ENCODE results near the gene FOXJ3. TPM values are rescaled to one million over a fixed set of nuclear protein-coding genes. Genes with fewer than 3 reads are reported as not detected.

FOXJ3 gene
- total and polyA plus RNA-seq, 2 of the 8 experiments (the other 6 are each of a cell fraction or from before 2014, with no cell fraction given), result 48.6 to 51.9 TPM

- FAIRE-seq (no peak), DNase-seq (ENCODE audit: low read depth in 1 of 2, low spot score in 2 of 2) (no peak)
- Histone ChIP-seq H4K5ac (ENCODE audit: insufficient read length, low read depth, low read length) (no peak overlapping the region), H2BK5ac (ENCODE audit: low read depth, low read length) (no peak overlapping the region), H3K4me1 (replicated peaks in 1 of 4; ENCODE audit: control insufficient read depth in 3 of 4, insufficient read depth in 4 of 4, low read length in 3 of 4) (peaks cover 0 to 7% (median 2%) of the 10 kb centered on the region in 4 experiments; a peak in 2 of 7 replicates), H3K79me2 (ENCODE audit: control insufficient read depth in 1 of 2, insufficient read depth in 2 of 2, low read length in 2 of 2) (no peaks in the 10 kb centered on the region), H3K23me2 (ENCODE audit: low read depth, low read length) (peaks cover 3% of the 10 kb centered on the region; the same call in 1 of the 2 replicates), H3K4me3 (ENCODE audit: extremely low read depth in 1 of 4, insufficient read depth in 2 of 4, low read depth in 3 of 4, low read length in 4 of 4) (no peak overlapping the region), H4K20me1 (replicated peaks in 1 of 2; ENCODE audit: control insufficient read depth in 1 of 2, insufficient read depth in 2 of 2, low read length in 2 of 2) (no peaks in the 10 kb centered on the region), H3K56ac (replicated peaks; ENCODE audit: insufficient read length, low read depth, low read length) (no peak overlapping the region), H3K23ac (ENCODE audit: insufficient read length) (no peak overlapping the region), H3K4me2 (ENCODE audit: insufficient read depth in 1 of 2, low read depth in 2 of 2, low read length in 2 of 2) (no peak overlapping the region), H2BK120ac (replicated peaks; ENCODE audit: low read depth, low read length) (no peak overlapping the region), H3K36me3 (ENCODE audit: control insufficient read depth in 2 of 4, insufficient read depth in 4 of 4, low read length in 3 of 4) (no peaks in the 10 kb centered on the region; a peak in 1 of 8 replicates), H2AK5ac (ENCODE audit: low read depth, low read length) (no peak overlapping the region), H3K79me1 (ENCODE audit: low read depth, low read length) (no peaks in the 10 kb centered on the region), H3K18ac (ENCODE audit: extremely low read depth, low read length) (no peak overlapping the region), H3K27ac (ENCODE audit: low read depth, low read length) (no peak overlapping the region), H4K91ac (replicated peaks; ENCODE audit: insufficient read length, low read length) (no peak overlapping the region), H3K4ac (replicated peaks; ENCODE audit: insufficient read length, low read depth, low read length) (no peak overlapping the region), H4K8ac (ENCODE audit: extremely low read depth, insufficient read depth, low read length) (0 out of 2 replicates have a peak overlapping the region, but pooled peaks have one; percentile 7), H3K9ac (replicated peaks in 1 of 4; ENCODE audit: extremely low read depth in 1 of 4, low read depth in 3 of 4, low read length in 3 of 4) (no peak overlapping the region), H2BK20ac (ENCODE audit: low read length) (no peak overlapping the region), H3K27me3 (replicated peaks in 1 of 4; ENCODE audit: control insufficient read depth in 3 of 4, extremely low read depth in 1 of 4, insufficient read depth in 3 of 4, low read length in 3 of 4) (no peaks in the 10 kb centered on the region), H2AFZ (ENCODE audit: low read length) (no peak overlapping the region), H3K14ac (ENCODE audit: insufficient read length) (no peak overlapping the region), H2BK12ac (ENCODE audit: low read depth, low read length) (no peak overlapping the region), H3K9me3 (ENCODE audit: insufficient read depth in 2 of 2, low read depth in 1 of 2, low read length in 1 of 2) (no peaks in the 10 kb centered on the region), H2BK15ac (ENCODE audit: low read length) (no peak overlapping the region)
- CTCF ChIA-PET (ENCODE audit: partially characterized antibody), result interaction anchor here (0.8 to 7.9 kb wide), 6 partner anchors 7 to 596 kb away, joined by 3 to 77 read pairs (median 28); partner anchors contain the start of genes CCDC30 and GUCA2A
- WGBS, 2 experiments (ENCODE audit: extremely low coverage in 1 of 2, insufficient coverage in 1 of 2, insufficient read length in 1 of 2, insufficient replicate concordance in 2 of 2, low coverage in 1 of 2, low lambda C conversion rate in 2 of 2, missing lambda C conversion rate in 1 of 2), result 85% methylated on average over 17 of the region's 17 CpGs; no CpG with 5 or more reads in 1 of the 2 experiments
- TF ChIP-seq BCL11A (IDR thresholded peaks at IDR 0.05; ENCODE audit: low read depth in 2 of 2, low read length in 2 of 2) (no peak), RAD21 (IDR thresholded peaks at IDR 0.05 in 1 of 2, conservative IDR thresholded peaks at IDR 0.05 in 1 of 2; ENCODE audit: low read depth in 2 of 2, low read length in 2 of 2) (no peak), BACH1 (IDR thresholded peaks at IDR 0.05; ENCODE audit: low read length) (no peak), TAF7 (optimal IDR thresholded peaks at IDR 0.05; ENCODE audit: borderline replicate concordance, low read depth, low read length) (no peak), SP2 (IDR thresholded peaks at IDR 0.05; ENCODE audit: low read length) (no peak), E2F6 (IDR thresholded peaks at IDR 0.05) (no peak), YY1 (IDR thresholded peaks at IDR 0.05; ENCODE audit: low read depth, low read length) (no peak), CBX5 (IDR thresholded peaks at IDR 0.05; ENCODE audit: low read depth, low read length) (no peak)
- POLR2A ChIA-PET (ENCODE audit: partially characterized antibody), result no interaction called here
These were observed 164.0 kb downstream of the FOXJ3 start for GRCh38 chr1:42170779-42171621.

Measured in H1 (cell line).